RWPE1 (cell line): Measurements from ENCODE around the gene CAMKV.

Experiments
- CTCF ChIA-PET: fragments of 350-600 bp; sonication (Branson Sonifier 250); formaldehyde crosslinking; extraction: SDS; loops from one replicate; lab custom pipeline; 2021; lab: Yijun Ruan, JAX
- POLR2A ChIA-PET: fragments of 400-600 bp; formaldehyde crosslinking; extraction: SDS; loops from one replicate; lab custom pipeline; 2020; ENCODE audit warnings: antibody characterized with exemption; ENCODE audit not compliant: low non-redundant PET; lab: Yijun Ruan, JAX
- DNase-seq: peaks from one replicate; pipeline ENCODE4 v3.0.0; 2012; ENCODE audit warnings: low spot score
- H3K27ac ChIP-seq: fragments of 450-650 bp; 2 replicates; pipeline ENCODE4 v1.5.1; 2017
- TF ChIP-seq, protein P1 (sequence below): fragments of 450-650 bp; conservative IDR thresholded peaks from 2 replicates; pipeline ENCODE4 v1.5.1; 2017; ENCODE audit warnings: low read depth, mild to moderate bottlenecking

Gene CAMKV

DNA sequence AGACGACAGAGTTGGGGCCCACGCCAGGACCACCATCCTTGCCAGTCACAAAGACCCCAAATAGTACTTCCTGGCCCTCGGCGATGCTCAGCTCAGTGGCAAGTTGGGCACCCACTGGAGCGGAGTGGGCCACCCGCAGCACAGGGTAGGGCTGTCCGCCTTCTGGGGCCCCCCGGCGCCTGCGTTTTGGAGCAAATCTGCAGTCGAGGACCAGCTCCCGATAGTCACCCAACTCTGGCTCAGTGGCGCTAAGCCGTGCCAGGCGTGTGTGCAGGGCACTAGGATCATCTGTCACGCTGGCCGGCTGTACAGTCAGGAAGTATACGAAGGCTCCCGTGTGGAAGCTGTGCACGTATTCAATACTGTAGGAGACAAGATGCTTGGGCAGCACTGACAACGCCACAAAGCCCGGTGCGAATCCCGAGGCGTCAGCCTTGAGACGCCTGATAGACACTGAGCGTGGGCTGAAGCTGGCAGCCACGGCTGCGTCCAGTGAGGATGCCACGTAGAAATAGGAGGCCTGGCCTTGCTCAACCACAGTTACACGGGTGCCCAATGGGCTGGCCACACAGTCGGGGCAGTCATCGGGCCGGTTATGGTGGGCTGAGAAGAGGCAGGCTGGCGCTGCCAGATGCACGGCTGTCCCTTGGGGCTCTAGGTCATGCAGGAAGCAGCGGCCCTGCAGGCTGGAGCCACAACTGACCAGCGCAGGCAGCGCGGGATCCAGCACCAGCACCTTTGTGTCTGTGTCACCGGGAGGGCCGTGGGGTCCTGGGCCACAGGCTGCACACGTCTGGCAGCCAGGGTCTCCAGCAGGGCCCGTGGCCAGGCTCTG lies 33.0 kb upstream of the CAMKV start:
- peak overlapping the region; percentile 100 for H3K27ac ChIP-seq
- no peak for DNase-seq
- POLR2A ChIA-PET = interaction anchor here (0.6 kb wide), 1 partner anchor 32 kb away, joined by 3 read pairs; no protein-coding TSS in a partner anchor
- CTCF ChIA-PET = interaction anchor here (1.0 kb wide), 1 partner anchor 99 kb away, joined by 3 read pairs; no protein-coding TSS in a partner anchor
- TF ChIP-seq, protein P1, sequence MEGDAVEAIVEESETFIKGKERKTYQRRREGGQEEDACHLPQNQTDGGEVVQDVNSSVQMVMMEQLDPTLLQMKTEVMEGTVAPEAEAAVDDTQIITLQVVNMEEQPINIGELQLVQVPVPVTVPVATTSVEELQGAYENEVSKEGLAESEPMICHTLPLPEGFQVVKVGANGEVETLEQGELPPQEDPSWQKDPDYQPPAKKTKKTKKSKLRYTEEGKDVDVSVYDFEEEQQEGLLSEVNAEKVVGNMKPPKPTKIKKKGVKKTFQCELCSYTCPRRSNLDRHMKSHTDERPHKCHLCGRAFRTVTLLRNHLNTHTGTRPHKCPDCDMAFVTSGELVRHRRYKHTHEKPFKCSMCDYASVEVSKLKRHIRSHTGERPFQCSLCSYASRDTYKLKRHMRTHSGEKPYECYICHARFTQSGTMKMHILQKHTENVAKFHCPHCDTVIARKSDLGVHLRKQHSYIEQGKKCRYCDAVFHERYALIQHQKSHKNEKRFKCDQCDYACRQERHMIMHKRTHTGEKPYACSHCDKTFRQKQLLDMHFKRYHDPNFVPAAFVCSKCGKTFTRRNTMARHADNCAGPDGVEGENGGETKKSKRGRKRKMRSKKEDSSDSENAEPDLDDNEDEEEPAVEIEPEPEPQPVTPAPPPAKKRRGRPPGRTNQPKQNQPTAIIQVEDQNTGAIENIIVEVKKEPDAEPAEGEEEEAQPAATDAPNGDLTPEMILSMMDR = no peak

DNA sequence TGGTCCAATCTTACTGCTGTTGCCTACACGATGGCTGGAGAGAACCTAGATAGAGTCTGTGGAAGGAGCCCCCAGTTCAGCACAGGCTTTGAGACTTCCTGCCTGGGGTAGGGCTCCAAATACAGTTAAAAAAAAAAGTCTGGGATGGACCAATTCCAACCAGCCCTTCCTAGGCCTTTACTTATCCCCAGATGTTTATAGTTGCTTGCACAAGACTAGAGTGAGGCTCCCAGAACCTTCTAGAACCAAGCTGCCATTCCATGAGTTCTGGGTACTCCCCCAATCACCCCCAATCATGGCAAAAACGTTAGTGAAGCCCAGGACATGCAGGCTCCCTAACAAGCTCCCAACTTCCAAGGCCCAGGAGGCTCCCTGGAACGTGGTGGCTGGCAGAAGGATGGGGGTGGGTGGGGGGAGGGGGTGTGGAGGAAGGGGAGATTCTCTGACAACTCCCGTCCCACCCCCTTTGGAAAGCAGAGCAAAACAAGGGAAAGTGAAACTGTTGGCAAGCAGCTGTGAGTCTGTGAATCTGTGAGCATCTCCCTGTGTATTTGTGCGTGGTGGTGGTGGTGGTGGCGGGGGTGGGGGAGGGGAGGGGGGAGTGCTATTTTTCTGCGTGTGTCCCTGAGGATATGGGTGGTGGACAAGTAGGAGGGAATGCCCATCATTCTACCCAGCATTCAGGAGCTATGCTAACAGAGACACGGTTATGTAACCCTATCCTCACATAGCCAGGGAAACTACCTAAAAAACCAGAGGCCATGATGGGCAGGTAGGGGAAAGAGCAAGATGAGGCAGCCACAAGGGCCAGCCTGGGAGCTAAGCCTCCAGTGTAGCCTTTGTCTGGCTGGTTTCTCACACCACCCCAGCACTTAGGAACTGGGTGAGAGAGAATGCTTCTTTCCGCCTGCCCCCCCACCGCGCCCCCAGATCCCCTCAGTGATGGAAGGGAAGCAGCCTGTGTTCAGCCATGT lies 31.9 kb upstream of the CAMKV start:
- DNase-seq = no peak
- TF ChIP-seq, protein P1 = no peak
- ChIA-PET CTCF (interaction anchor here (0.5 to 1.0 kb wide), 3 partner anchors 15 to 98 kb away, joined by 3 to 4 read pairs (median 3); no protein-coding TSS in a partner anchor), POLR2A (interaction anchor here (0.6 kb wide), 1 partner anchor 33 kb away, joined by 3 read pairs; no protein-coding TSS in a partner anchor)
- H3K27ac ChIP-seq = peak overlapping the region; percentile 100

DNA sequence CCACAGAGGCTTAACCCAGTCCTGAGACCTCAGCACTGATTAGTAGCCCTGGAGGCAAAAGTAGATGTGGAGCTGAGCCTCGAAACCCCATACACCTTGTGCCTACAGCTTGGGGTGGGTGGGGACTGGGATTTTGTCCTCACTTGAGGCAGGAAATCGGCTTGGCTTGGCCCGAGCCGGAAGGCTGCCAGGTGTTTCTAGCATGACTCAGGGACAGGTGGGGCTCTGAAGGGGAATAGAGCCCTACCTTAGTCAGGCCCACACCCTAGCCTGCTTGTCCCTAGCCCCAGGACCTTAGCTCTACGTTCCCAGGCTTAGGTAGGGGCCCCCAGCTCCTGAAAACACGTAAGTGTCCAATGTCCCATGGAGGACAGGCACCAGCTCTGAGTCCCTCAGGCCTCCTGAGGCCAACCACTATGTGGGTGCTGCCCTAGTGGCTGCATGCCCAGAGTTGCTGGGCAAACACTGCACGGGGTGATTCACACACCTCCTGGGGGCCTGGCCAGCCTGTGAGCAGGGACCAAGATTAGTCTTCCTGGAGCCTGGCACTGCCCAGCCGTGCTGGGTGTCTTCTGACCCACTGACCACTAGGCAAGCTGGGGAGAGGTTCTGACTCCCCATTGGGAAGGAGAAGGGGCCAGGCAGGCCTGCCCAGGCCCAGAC lies 30.9 kb upstream of the CAMKV start:
- ChIA-PET POLR2A (interaction anchor here (0.7 to 0.9 kb wide), 2 partner anchors 16 to 45 kb away, joined by 3 read pairs; no protein-coding TSS in a partner anchor), CTCF (interaction anchor here (0.6 to 1.0 kb wide), 2 partner anchors 21 to 80 kb away, joined by 3 read pairs; no protein-coding TSS in a partner anchor)
- H3K27ac ChIP-seq = peak overlapping the region; percentile 100
- TF ChIP-seq, protein P1 = no peak
- peak; percentile 96 for DNase-seq

DNA sequence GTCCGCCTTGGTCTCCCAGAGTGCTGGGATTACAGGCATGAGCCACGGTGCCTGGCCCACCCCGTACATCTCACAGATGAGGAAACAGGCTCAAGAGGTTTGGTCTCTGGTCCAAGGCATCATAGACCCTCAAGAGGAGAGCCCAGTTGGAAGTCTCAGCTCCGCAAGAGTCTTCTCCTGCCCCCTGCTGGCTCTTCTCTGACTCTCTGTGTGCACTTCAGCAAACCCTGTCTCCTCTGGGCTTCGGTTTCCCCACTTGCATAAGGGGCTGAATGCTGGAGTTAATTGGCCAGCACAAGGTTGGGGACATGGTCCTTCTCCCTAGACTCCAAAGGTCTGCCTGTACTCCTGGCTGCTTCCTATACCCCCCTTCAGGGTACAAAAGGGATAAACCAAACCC lies 30.1 kb upstream of the CAMKV start:
- CTCF ChIA-PET = interaction anchor here (0.6 kb wide), 1 partner anchor 34 kb away, joined by 9 read pairs; no protein-coding TSS in a partner anchor
- POLR2A ChIA-PET = no interaction called here
- TF ChIP-seq, protein P1 = no peak
- peak overlapping the region; percentile 100 for H3K27ac ChIP-seq
- no peak for DNase-seq

DNA sequence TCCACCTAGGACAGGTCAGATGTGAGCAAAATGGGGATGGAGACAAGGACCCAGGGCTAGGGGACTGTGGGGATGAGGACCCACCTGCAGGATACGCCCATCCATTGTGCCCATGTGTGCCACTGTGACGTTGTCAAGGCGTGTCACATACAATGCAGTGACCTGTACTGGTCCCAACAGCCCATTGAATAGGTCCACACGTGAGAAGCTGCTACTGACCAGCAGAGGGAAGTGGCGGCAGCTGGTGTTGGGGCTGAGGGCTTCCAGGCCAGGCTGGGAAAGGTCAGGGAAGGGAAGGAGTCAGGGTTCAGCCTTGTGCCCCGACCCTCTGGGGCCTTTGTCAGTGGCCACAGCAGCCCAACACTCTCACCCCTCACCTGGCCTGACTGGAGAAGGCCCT lies 29.3 kb upstream of the CAMKV start:
- TF ChIP-seq, protein P1 = no peak
- DNase-seq = no peak
- POLR2A ChIA-PET = no interaction called here
- CTCF ChIA-PET = no interaction called here
- peak overlapping the region; percentile 100 for H3K27ac ChIP-seq
